22Rv1 (cell line): ENCODE data around the gene DEGS1.

Source experiments
- CTCF ChIP-seq: fragments of 450-650 bp; IDR thresholded peaks from 2 replicates; pipeline ENCODE4 v1.5.1; 2017; ENCODE audit warnings: mild to moderate bottlenecking
- ZFX ChIP-seq: fragments of 450-650 bp; IDR thresholded peaks from 2 replicates; pipeline ENCODE4 v1.6.1; 2017; ENCODE audit warnings: antibody characterized with exemption, borderline replicate concordance

DNA sequence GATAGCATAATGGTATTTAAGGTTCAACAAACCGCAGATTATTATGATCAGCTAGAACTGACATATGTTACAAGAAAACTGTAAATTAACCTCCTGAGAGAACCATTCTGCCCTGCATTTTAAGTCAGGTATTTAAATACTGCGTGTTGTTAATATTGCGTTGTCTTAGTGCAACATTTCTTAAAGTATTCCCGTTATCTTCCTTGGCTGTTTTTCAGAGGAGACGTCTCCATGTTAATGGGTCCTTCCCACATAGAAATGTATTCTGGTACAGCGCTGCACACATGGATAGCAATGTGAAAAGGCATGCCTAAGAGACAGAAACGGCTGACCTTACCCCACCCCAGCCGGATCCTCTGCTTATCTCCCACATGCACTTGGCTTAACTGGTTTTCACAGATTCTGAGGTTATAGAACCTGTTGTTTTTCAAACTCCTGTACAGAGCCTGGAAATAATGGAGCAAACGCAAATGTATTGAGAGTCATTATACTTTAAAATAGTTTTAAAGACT is 22.8 kb upstream of the DEGS1 start:
- no peak for TF ChIP-seq CTCF
- TF ChIP-seq ZFX: no peak
